ENCODE measurements around the gene KCTD16.

Gene KCTD16

GRCh38 chr5:144478565-144478964 lies 307.9 kb downstream of the KCTD16 start:
- no peak overlapping the region for H2AFZ ChIP-seq (ENCODE audit: low read length)

GRCh38 chr5:144481861-144482260 lies 311.2 kb downstream of the KCTD16 start:
- TF ChIP-seq CTCF (conservative IDR thresholded peaks at IDR 0.05; ENCODE audit: low read length) (no peak), EZH2phosphoT487 (IDR thresholded peaks at IDR 0.05; ENCODE audit: borderline replicate concordance) (no peak)
- H3F3A ChIP-seq (ENCODE audit: low read depth) = no peaks in the 10 kb centered on the region
- H3K9ac ChIP-seq (ENCODE audit: low read depth, low read length, poor library complexity, severe bottlenecking) = no peak overlapping the region
- no peaks in the 10 kb centered on the region for H3K4me1 ChIP-seq (ENCODE audit: insufficient read depth, low read length, poor library complexity, severe bottlenecking)
- H4K20me1 ChIP-seq (ENCODE audit: insufficient read depth, low read length, poor library complexity, severe bottlenecking) = no peaks in the 10 kb centered on the region
- H3K4me2 ChIP-seq (ENCODE audit: low read depth, low read length, poor library complexity, severe bottlenecking) = no peak overlapping the region
- H3K4me3 ChIP-seq (ENCODE audit: low read length, poor library complexity, severe bottlenecking) = no peak overlapping the region
- H3K79me2 ChIP-seq (ENCODE audit: insufficient read depth, low read length) = no peaks in the 10 kb centered on the region
- H3K9me2 ChIP-seq (replicated peaks; ENCODE audit: low read depth, low read length) = no peaks in the 10 kb centered on the region
- H2AFZ ChIP-seq (ENCODE audit: low read length) = no peak overlapping the region
- H3K27me3 ChIP-seq (ENCODE audit: insufficient read depth, low read length, poor library complexity, severe bottlenecking) = no peaks in the 10 kb centered on the region
- H3K36me3 ChIP-seq (ENCODE audit: insufficient read depth, low read length) = no peaks in the 10 kb centered on the region
- no peaks in the 10 kb centered on the region for H3K9me3 ChIP-seq (ENCODE audit: insufficient read depth, low read depth, low read length)

More at GRCh38 chr5:144478565-144478964, 307.9 kb downstream of the KCTD16 start:
- H3K9ac ChIP-seq (ENCODE audit: low read depth, low read length, poor library complexity, severe bottlenecking) = no peak overlapping the region
- TF ChIP-seq CTCF (conservative IDR thresholded peaks at IDR 0.05; ENCODE audit: low read length) (no peak), EZH2phosphoT487 (IDR thresholded peaks at IDR 0.05; ENCODE audit: borderline replicate concordance) (no peak)
- no peak overlapping the region for H3K4me2 ChIP-seq (ENCODE audit: low read depth, low read length, poor library complexity, severe bottlenecking)
- no peak overlapping the region for H3K4me3 ChIP-seq (ENCODE audit: low read length, poor library complexity, severe bottlenecking)
- no peaks in the 10 kb centered on the region for H3F3A ChIP-seq (ENCODE audit: low read depth)
- no peaks in the 10 kb centered on the region for H3K79me2 ChIP-seq (ENCODE audit: insufficient read depth, low read length)
- H3K36me3 ChIP-seq (ENCODE audit: insufficient read depth, low read length) = no peaks in the 10 kb centered on the region
- H4K20me1 ChIP-seq (ENCODE audit: insufficient read depth, low read length, poor library complexity, severe bottlenecking) = no peaks in the 10 kb centered on the region
- no peaks in the 10 kb centered on the region for H3K9me3 ChIP-seq (ENCODE audit: insufficient read depth, low read depth, low read length)
- no peaks in the 10 kb centered on the region for H3K27me3 ChIP-seq (ENCODE audit: insufficient read depth, low read length, poor library complexity, severe bottlenecking)
- H3K4me1 ChIP-seq (ENCODE audit: insufficient read depth, low read length, poor library complexity, severe bottlenecking) = no peaks in the 10 kb centered on the region
- H3K9me2 ChIP-seq (replicated peaks; ENCODE audit: low read depth, low read length) = no peaks in the 10 kb centered on the region

GRCh38 chr5:144484124-144484897 lies 313.6 kb downstream of the KCTD16 start:
- no peak overlapping the region for H2AFZ ChIP-seq (ENCODE audit: low read length)
- no peaks in the 10 kb centered on the region for H3K4me1 ChIP-seq (ENCODE audit: insufficient read depth, low read length, poor library complexity, severe bottlenecking)
- H3K27me3 ChIP-seq (ENCODE audit: insufficient read depth, low read length, poor library complexity, severe bottlenecking) = no peaks in the 10 kb centered on the region
- no peak overlapping the region for H3K4me3 ChIP-seq (ENCODE audit: low read length, poor library complexity, severe bottlenecking)
- H4K20me1 ChIP-seq (ENCODE audit: insufficient read depth, low read length, poor library complexity, severe bottlenecking) = no peaks in the 10 kb centered on the region
- no peaks in the 10 kb centered on the region for H3K9me2 ChIP-seq (replicated peaks; ENCODE audit: low read depth, low read length)
- no peaks in the 10 kb centered on the region for H3K79me2 ChIP-seq (ENCODE audit: insufficient read depth, low read length)
- TF ChIP-seq CTCF (conservative IDR thresholded peaks at IDR 0.05; ENCODE audit: low read length) (no peak), EZH2phosphoT487 (IDR thresholded peaks at IDR 0.05; ENCODE audit: borderline replicate concordance) (no peak)
- no peaks in the 10 kb centered on the region for H3K9me3 ChIP-seq (ENCODE audit: insufficient read depth, low read depth, low read length)
- no peak overlapping the region for H3K4me2 ChIP-seq (ENCODE audit: low read depth, low read length, poor library complexity, severe bottlenecking)
- no peaks in the 10 kb centered on the region for H3K36me3 ChIP-seq (ENCODE audit: insufficient read depth, low read length)
- H3K9ac ChIP-seq (ENCODE audit: low read depth, low read length, poor library complexity, severe bottlenecking) = no peak overlapping the region
- H3F3A ChIP-seq (ENCODE audit: low read depth) = no peaks in the 10 kb centered on the region

All from Loucy (cell line).